COLO668 (cell line): ENCODE measurements around the gene WDR90.

Source experiments
- DNase-seq: peaks from one replicate; lab custom pipeline; 2025; ENCODE audit not compliant: unreplicated experiment; lab: John Stamatoyannopoulos, UW

WDR90 gene

GRCh38 chr16:637081-638018 is 11.8 kb upstream of the WDR90 start:
- peak; percentile 92 for DNase-seq

- no peak for DNase-seq
Measured at GRCh38 chr16:638034-638543, 11.1 kb upstream of the WDR90 start.

- no peak for DNase-seq
Measured at GRCh38 chr16:638836-639235, 10.3 kb upstream of the WDR90 start.

- DNase-seq = no peak
Measured at GRCh38 chr16:640614-641013, 8.6 kb upstream of the WDR90 start.

GRCh38 chr16:641326-642188 is 7.6 kb upstream of the WDR90 start, which contains the start of gene MCRIP2:
TSS of gene MCRIP2 (plus strand) at chr16:641828. CDS start at chr16:641992, 164 bp downstream.
- peak; percentile 92 for DNase-seq

- peak; percentile 79 for DNase-seq
Measured at GRCh38 chr16:642189-643049, 6.7 kb upstream of the WDR90 start.

GRCh38 chr16:643050-643368 is 6.2 kb upstream of the WDR90 start:
- DNase-seq = peak; percentile 26

GRCh38 chr16:644556-644955 is 4.6 kb upstream of the WDR90 start:
- DNase-seq = no peak

- peak; percentile 22 for DNase-seq
Measured at GRCh38 chr16:645852-646678, 3.1 kb upstream of the WDR90 start.

GRCh38 chr16:646679-647172 is 2.4 kb upstream of the WDR90 start:
- DNase-seq = no peak

GRCh38 chr16:647173-647902 is 1.8 kb upstream of the WDR90 start:
- peak; percentile 48 for DNase-seq

- DNase-seq = peak; percentile 79
Measured at GRCh38 chr16:648071-648780, 939 bp upstream of the WDR90 start.

- peak; percentile 55 for DNase-seq
Measured at GRCh38 chr16:649631-650030, 466 bp downstream of the WDR90 start.

- no peak for DNase-seq
Measured at GRCh38 chr16:651844-652243, 2.7 kb downstream of the WDR90 start.

GRCh38 chr16:652454-653305 is 3.5 kb downstream of the WDR90 start:
- DNase-seq = no peak

- DNase-seq = no peak
Measured at GRCh38 chr16:654034-654433, 4.9 kb downstream of the WDR90 start.

- DNase-seq = no peak
Measured at GRCh38 chr16:657487-657886, 8.3 kb downstream of the WDR90 start.
